Transverse colon (tissue), 3 donors: ENCODE data around the gene TLL2.

ENCODE experiments used
- CTCF ChIP-seq, 5 experiments: fragments of 200-600 bp in 3 of 5; fragments of 450-650 bp in 2 of 5; sonication (generic) in 3 of 5; IDR thresholded peaks; 1 replicate in 2 of 5; 2 replicates in 3 of 5; pipeline ENCODE4 v1.5.1; 2016 to 2017; ENCODE audit warnings: antibody characterized with exemption in 5 of 5, inconsistent platforms in 3 of 5, mild to moderate bottlenecking in 2 of 5, moderate library complexity in 1 of 5
- EP300 ChIP-seq: sonication (generic); formaldehyde crosslinking; IDR thresholded peaks from one replicate; pipeline ENCODE4 v1.6.1; 2017; ENCODE audit warnings: antibody characterized with exemption, low read depth
- POLR2A ChIP-seq: fragments of 450-650 bp; IDR thresholded peaks from one replicate; pipeline ENCODE4 v1.6.1; 2016; ENCODE audit warnings: antibody characterized with exemption, mild to moderate bottlenecking, moderate library complexity

GRCh38 chr10:96436035-96436434 lies 77.7 kb downstream of the TLL2 start:
- TF ChIP-seq EP300 (no peak), POLR2A (no peak), CTCF (IDR thresholded peaks at IDR 0.05) (no peak)
